Activated naive CD8-positive, alpha-beta T cell treated with anti-CD3 and anti-CD28 coated beads, Interleukin-2, amount 10 ng/mL, durations not matched to agents 7 days and 5 days (primary cell): ENCODE results near the gene SLC43A1. TPM values are rescaled to one million over a fixed set of nuclear protein-coding genes. Genes with fewer than 3 reads are reported as not detected.

Experiments
- ATAC-seq: fragments of 150-1000 bp; cut with Tn5 transposase; one replicate; pipeline ENCODE4 v1.10.0; 2021; ENCODE audit warnings: low read depth, moderate library complexity
- POLR2A ChIA-PET: fragments of 350-600 bp; sonication (Branson Sonifier 250); formaldehyde crosslinking; loops from one replicate; lab custom pipeline; 2021; ENCODE audit warnings: antibody characterized with exemption; lab: Charles Lee
- DNase-seq: peaks from one replicate; pipeline ENCODE4 v3.0.0; 2021
- H3K27ac Mint-ChIP-seq: one replicate; pipeline ENCODE4 v1.8.0; 2022; ENCODE audit warnings: mild to moderate bottlenecking, mixed read lengths
- H3K27me3 Mint-ChIP-seq: one replicate; pipeline ENCODE4 v1.8.0; 2022; ENCODE audit warnings: mild to moderate bottlenecking, moderate library complexity, mixed read lengths
- H3K36me3 Mint-ChIP-seq: one replicate; pipeline ENCODE4 v1.8.0; 2021; ENCODE audit warnings: mild to moderate bottlenecking, mixed read lengths
- H3K4me1 Mint-ChIP-seq: one replicate; pipeline ENCODE4 v1.8.0; 2021; ENCODE audit warnings: mixed read lengths
- H3K4me3 Mint-ChIP-seq: one replicate; pipeline ENCODE4 v1.8.0; 2022; ENCODE audit warnings: mild to moderate bottlenecking, moderate library complexity, mixed read lengths
- H3K9me3 Mint-ChIP-seq: one replicate; pipeline ENCODE4 v1.8.0; 2021; ENCODE audit warnings: mixed read lengths
- total RNA-seq, 2 experiments: library from RNA; stranded (reverse); gene quantifications; one replicate each; pipeline ENCODE4 v1.2.3, GENCODE V29; 2021

SLC43A1 gene
- total RNA-seq, 2 experiments from 2014 or later, result 28.2 to 28.8 TPM

DNA sequence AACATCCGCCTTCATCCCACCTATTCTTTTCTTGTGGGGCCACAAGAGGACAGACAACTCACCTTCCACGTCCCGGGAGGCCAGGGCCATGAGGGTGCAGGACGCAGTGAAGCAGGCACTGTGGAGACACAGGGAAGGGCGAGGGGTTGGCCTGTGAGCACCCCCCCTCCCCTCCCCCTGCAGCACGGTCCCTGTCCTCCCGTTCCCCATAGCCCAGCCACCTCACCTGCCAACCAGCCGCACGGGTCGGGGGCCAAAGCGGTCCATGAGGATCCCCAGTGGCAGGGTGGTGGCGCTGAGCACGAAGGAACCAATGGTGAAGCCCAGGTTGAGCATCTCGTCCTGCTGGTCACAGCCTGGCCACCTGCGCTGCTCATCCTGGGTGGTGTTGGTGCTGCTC, 14.6 kb downstream of the SLC43A1 start:
- POLR2A ChIA-PET, result interaction anchor here (1.1 kb wide), 1 partner anchor 14 kb away, joined by 4 read pairs; the partner anchor contains the start of gene SLC43A1
- Mint-ChIP-seq H3K9me3 (no peaks in the 10 kb centered on the region), H3K27ac (no peak overlapping the region), H3K36me3 (peaks cover 15% of the 10 kb centered on the region), H3K4me3 (no peak overlapping the region), H3K4me1 (peaks cover 6% of the 10 kb centered on the region), H3K27me3 (no peaks in the 10 kb centered on the region)
- ATAC-seq (no peak), DNase-seq (no peak)

DNA sequence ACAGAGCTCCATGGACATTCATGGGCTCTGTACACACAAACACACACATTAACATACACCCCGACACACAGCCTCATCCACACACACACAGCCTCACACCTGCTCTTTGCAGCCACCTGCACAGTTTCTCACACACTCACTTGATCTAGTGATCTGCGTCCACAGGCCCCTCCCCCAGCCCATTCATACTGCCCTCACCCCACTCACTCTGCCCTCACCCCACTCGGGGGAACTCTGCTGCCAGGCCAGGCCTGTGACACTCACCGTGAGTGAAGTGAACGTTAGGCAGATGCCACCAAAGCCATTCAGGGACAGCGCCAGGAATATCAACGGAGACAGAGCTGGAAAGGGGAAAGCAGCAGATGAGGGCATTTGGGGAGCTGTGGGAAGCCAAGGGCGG, 15.0 kb downstream of the SLC43A1 start:
- peaks cover 8% of the 10 kb centered on the region for H3K4me1 Mint-ChIP-seq
- peaks cover 15% of the 10 kb centered on the region for H3K36me3 Mint-ChIP-seq
- H3K9me3 Mint-ChIP-seq, result no peaks in the 10 kb centered on the region
- POLR2A ChIA-PET, result interaction anchor here (1.1 kb wide), 1 partner anchor 15 kb away, joined by 4 read pairs; the partner anchor contains the start of gene SLC43A1
- H3K27ac Mint-ChIP-seq, result peak overlapping the region; percentile 66
- no peaks in the 10 kb centered on the region for H3K27me3 Mint-ChIP-seq
- no peak overlapping the region for H3K4me3 Mint-ChIP-seq
- DNase-seq (no peak), ATAC-seq (no peak)

DNA sequence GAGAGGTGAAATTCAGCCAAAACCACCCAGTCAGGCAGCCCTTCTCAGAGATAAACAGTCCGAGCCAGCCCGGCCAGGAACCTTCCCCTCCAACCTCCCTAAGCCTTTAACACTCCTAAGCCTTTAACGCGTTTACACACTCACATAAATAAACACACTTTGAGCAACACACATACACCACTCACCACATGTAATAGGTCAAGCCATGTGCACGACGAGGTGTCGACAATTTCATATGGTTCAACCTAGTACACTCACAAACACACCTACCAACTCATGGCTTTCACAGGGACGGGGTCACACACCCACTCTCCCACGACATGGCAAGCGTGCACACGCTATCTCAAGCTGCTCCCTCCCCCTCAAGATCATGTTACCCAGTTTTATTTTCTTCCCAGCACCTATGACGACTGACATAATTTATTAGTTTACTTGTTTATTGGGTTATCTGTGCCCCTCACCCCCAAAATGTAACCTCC, 15.5 kb downstream of the SLC43A1 start:
- Mint-ChIP-seq H3K27ac (peak overlapping the region; percentile 66), H3K36me3 (peaks cover 15% of the 10 kb centered on the region), H3K4me3 (no peak overlapping the region), H3K9me3 (no peaks in the 10 kb centered on the region), H3K27me3 (no peaks in the 10 kb centered on the region), H3K4me1 (peaks cover 8% of the 10 kb centered on the region)
- no peak for DNase-seq
- POLR2A ChIA-PET, result interaction anchor here (1.1 kb wide), 1 partner anchor 15 kb away, joined by 4 read pairs; the partner anchor contains the start of gene SLC43A1
- no peak for ATAC-seq

DNA sequence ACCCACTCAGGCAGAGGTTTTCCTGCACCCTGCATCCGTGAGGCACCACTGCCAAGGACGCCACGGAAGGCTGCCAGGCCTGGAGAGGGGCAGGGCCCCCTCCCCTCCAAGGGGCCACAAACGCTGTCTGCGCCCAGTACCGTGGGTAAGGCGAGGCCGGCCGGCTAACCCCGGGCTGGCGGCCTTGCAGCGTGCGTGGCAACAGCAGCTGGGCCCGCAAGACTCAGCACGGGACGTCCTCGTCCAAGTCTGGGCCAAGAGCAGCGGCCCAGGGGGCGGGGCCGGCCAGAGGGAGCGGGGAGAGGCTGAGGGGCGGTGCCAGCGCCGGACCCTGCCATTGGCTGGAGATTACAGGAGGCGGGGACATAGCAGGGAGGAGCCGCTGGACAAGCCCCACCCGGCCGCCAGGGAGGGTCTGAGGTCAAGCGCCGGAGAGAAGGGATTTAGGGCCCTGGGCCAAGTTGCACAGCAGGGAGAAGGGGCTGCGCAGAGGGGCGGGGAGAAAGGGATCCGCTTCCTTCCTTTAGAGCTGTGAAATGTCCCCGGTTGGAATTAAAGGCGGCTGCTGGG, 16.0 kb downstream of the SLC43A1 start:
- Mint-ChIP-seq H3K27ac (no peak overlapping the region), H3K27me3 (no peaks in the 10 kb centered on the region), H3K4me1 (peaks cover 8% of the 10 kb centered on the region), H3K9me3 (no peaks in the 10 kb centered on the region), H3K4me3 (no peak overlapping the region), H3K36me3 (peaks cover 15% of the 10 kb centered on the region)
- peak; percentile 51 for DNase-seq
- ATAC-seq, result peak; percentile 56
- POLR2A ChIA-PET, result interaction anchor here (1.1 to 1.3 kb wide), 2 partner anchors 15 to 16 kb away, joined by 3 to 4 read pairs; partner anchors contain the start of gene SLC43A1

DNA sequence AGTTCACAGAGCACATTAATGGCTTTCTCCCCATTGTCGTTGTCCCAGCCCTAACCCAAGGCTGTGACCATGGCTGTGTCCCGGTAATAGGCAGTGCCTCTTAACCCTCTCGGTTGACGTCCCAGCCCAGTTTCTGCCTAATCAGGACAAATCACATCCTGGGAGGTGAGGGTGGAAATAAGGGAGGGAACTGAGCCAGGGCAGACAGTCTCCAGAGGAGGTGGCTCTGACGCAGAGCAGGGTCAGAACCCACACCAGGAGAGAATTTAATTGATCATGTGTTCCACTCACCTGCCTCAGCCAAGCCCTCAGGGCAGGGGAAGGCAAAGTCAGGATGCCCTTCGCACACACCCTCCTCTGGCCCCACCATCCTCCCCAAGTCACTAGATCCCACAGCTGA, 17.0 kb downstream of the SLC43A1 start:
- POLR2A ChIA-PET, result interaction anchor here (1.3 kb wide), 1 partner anchor 16 kb away, joined by 3 read pairs; no protein-coding TSS in a partner anchor
- no peak overlapping the region for H3K27ac Mint-ChIP-seq
- ATAC-seq (no peak), DNase-seq (no peak)
- H3K36me3 Mint-ChIP-seq, result peaks cover 17% of the 10 kb centered on the region
- H3K27me3 Mint-ChIP-seq, result no peaks in the 10 kb centered on the region
- H3K9me3 Mint-ChIP-seq, result no peaks in the 10 kb centered on the region
- peaks cover 15% of the 10 kb centered on the region for H3K4me1 Mint-ChIP-seq
- H3K4me3 Mint-ChIP-seq, result no peak overlapping the region

DNA sequence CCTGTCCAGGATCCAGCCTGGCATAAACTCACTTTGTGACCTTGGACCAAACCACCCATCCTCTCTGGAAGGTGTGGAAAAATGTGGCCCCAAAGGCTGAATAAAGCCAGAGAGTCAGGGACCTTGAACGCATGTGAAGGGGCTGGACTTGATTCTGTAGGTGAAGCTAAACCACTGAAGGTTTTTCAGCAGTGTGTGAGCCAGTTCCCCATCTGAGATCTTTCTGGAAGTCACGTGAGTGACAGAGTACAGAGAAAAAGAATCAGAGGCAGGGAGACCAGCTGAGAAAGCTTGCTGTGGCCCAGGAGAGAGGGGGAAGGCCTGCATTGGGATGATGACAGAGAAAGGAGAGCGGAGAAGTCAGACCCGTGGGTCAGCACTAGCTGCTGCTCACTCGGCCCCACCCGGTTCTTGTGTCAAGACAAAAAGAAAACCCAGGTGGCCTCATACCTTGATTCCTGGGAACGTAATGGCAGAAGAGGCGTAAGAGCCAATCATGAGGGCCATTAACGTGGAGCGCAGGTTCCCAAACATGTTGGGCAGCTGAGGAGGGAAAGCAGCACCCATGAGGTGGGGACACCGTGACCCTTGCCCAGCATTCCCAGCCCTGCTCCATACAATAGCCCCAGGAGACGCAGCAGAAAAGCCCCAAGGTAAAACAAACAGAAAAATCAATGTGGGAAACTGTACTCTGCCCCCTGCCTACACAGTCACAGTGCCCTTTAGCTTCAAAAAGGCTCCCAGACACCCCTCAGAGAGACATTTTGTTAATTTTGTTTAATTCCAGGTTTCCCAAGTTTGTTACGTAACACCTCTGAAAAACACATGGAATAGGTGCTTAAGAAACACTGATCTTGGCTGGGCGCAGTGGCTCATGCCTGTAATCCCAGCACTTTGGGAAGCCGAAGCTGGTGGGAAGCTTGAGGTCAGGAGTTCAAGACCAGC, 17.9 kb downstream of the SLC43A1 start:
- POLR2A ChIA-PET, result no interaction called here
- Mint-ChIP-seq H3K27ac (peak overlapping the region; percentile 34), H3K27me3 (no peaks in the 10 kb centered on the region), H3K4me3 (no peak overlapping the region), H3K4me1 (peaks cover 19% of the 10 kb centered on the region), H3K9me3 (no peaks in the 10 kb centered on the region), H3K36me3 (peaks cover 18% of the 10 kb centered on the region)
- ATAC-seq, result no peak
- DNase-seq, result no peak

DNA sequence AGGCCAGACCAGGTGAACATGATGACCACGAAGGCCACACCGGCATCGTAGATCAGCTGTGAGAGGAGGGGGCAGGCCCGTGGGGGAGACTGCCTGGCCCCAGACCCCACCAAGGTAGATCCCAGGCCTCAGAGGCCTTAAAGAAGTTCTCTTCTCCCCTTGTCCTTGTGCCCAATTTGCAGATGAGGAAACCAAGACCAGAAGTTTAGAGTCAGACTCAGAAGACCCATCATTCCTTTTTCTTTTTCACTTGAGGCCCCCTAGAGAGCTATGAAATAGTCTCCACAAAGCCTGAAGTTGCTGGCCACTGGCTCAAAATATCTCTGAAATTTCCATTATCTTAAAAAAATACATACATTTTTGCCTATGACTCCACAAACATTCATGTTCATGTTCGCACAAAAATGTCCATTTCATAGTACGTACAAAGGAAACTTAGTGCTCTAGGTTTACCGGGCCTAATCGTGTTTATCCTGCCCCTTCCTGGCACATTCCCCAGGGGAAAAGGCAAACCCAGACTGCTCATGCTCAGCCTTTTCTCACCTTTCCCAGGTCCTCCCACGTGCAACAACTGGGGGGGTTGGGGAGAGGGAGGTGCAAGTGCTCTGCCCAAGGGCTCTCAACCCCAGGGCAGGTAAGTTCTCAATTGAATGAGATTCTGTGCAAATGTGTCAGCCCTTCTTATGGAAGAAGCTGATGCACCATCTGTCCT, 19.2 kb downstream of the SLC43A1 start:
- H3K4me1 Mint-ChIP-seq, result peaks cover 22% of the 10 kb centered on the region
- DNase-seq, result no peak
- H3K27me3 Mint-ChIP-seq, result no peaks in the 10 kb centered on the region
- H3K9me3 Mint-ChIP-seq, result no peaks in the 10 kb centered on the region
- peak overlapping the region; percentile 54 for H3K27ac Mint-ChIP-seq
- peaks cover 18% of the 10 kb centered on the region for H3K36me3 Mint-ChIP-seq
- no peak overlapping the region for H3K4me3 Mint-ChIP-seq
- ATAC-seq, result no peak
- POLR2A ChIA-PET, result no interaction called here

DNA sequence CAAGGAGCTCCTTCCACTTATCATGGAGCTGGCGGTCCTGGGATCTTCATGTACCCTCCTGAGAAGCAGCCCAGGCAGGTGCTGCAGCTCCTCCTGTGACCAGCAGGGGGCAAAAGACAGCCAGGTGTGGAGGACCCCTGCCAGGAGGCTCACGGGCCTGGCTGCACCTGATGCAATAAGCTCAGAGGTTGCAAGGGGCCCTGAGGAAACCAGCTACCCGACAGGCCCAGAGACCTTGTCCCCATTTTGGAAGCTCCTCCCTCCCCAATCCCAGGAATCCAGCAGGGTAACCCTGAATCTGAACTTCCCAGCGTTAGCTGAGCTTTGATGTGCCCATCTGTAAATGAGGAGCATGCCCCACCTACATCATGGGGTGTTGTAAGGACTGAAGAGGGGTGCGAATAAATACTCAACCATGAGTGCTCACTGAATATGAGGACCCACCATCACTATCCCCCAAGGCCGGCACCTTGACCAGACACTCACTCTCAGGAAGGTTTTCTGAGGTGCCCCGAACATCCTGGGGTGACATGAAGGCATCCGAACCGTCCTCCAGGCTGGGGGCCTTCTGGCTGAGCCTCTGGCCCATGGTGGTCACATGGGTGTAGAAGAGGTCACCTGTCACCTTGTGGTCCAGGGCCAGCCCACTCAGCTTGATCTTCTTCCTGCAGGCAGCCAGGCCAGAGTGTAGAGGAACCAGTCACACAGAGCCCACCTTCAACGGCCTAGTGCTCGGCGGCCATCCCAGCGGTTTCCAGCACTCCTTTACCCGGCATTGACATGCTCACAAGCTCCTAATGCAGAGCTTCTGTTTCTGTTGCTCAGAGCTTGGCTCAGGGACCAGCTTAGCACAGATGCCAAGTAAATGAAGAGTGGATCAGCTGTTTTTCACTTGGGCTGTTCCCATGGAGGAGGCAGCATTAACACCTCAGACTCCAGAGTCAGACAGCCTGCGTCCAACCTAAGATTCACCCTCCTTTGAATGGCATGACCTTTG, 21.7 kb downstream of the SLC43A1 start:
- H3K4me3 Mint-ChIP-seq, result no peak overlapping the region
- no peaks in the 10 kb centered on the region for H3K9me3 Mint-ChIP-seq
- H3K4me1 Mint-ChIP-seq, result peaks cover 15% of the 10 kb centered on the region
- peak; percentile 76 for DNase-seq
- POLR2A ChIA-PET, result interaction anchor here (0.6 to 2.9 kb wide), 10 partner anchors 8 to 153 kb away, joined by 3 to 29 read pairs (median 4); partner anchors contain the start of genes SLC43A1, TIMM10 and UBE2L6
- no peaks in the 10 kb centered on the region for H3K27me3 Mint-ChIP-seq
- H3K36me3 Mint-ChIP-seq, result peaks cover 14% of the 10 kb centered on the region
- peak; percentile 82 for ATAC-seq
- H3K27ac Mint-ChIP-seq, result peak overlapping the region; percentile 88

DNA sequence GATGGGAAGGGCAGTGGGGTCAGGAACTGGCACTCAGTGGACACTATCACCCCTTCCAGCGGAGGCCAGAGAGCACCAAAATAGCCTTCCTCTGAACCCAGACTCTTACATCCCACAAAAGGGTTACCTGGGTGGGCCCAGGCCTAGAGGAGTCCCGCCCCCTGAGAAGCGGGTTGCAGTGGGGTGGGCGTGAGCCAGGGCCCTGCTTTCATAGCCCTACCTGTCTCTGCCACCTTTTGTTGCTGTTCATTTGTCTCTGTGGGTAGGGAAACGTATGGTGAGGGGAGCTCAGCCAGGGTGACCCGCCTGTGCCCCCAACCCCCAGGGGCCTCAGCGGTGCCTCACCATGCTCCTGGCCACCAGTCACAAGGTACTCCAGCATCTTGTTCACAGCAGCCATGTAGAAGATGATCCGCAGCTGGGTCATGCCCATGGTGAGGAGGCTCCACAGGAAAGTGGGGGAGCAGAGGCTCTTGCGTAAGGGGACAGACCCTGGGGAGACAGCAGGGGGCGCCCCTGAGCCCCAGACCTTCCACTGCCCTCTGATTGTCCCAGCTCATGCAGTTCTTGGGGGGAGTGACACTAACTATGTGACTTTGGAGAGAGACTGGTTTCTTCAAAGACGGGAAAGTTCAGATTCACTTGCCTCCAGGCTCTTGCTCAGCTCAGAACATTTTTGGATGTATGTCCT, 24.0 kb downstream of the SLC43A1 start:
- no peak overlapping the region for H3K4me3 Mint-ChIP-seq
- no peaks in the 10 kb centered on the region for H3K9me3 Mint-ChIP-seq
- H3K4me1 Mint-ChIP-seq, result peaks cover 15% of the 10 kb centered on the region
- H3K27me3 Mint-ChIP-seq, result no peaks in the 10 kb centered on the region
- POLR2A ChIA-PET, result interaction anchor here (1.0 kb wide), 1 partner anchor 23 kb away, joined by 3 read pairs; no protein-coding TSS in a partner anchor
- DNase-seq (peak; percentile 81), ATAC-seq (peak; percentile 72)
- no peak overlapping the region for H3K27ac Mint-ChIP-seq
- peaks cover 5% of the 10 kb centered on the region for H3K36me3 Mint-ChIP-seq

DNA sequence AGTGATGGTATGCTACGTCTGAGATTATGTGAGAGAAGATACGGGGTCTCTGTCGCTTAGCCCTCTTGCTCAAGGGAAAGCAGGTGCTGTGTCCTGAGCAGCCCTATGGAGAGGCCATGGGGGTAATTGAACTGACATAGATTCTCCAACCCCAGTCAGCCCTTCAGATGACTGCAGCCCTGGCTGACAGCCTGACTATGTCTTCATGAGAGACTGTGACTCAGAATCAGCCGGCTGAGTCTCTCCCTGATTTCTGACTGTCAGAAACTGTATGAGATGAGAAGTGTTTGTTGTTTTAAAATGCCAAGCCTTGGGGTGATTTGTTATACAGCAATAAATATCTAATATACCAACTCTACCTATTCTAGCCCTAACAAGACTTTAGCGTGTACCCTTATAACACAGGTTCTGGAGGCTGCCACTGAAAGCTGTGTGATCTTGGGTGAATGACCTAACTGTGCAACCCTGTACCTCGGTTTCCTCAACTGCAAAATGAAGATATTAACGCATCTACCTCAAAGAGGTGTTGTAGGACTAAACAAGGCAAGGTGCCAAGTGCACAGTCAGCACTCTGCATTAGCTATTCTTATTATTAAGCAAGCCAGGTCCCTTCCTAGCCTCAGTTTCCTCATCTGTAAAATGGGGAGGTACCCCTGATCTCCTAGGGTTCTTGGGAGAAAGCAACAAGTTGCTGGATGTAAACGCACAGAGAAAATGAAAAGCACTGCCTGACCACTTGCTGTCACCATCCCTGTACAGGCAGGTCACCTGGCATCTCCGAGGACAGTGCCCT, 24.9 kb downstream of the SLC43A1 start:
- DNase-seq (no peak), ATAC-seq (no peak)
- Mint-ChIP-seq H3K36me3 (peaks cover 9% of the 10 kb centered on the region), H3K27ac (no peak overlapping the region), H3K9me3 (no peaks in the 10 kb centered on the region), H3K27me3 (no peaks in the 10 kb centered on the region), H3K4me3 (no peak overlapping the region), H3K4me1 (peaks cover 13% of the 10 kb centered on the region)
- POLR2A ChIA-PET, result interaction anchor here (0.6 kb wide), 1 partner anchor 26 kb away, joined by 3 read pairs; no protein-coding TSS in a partner anchor
